ENCODE results near the gene SNAPC3. TPM values are rescaled to one million over a fixed set of nuclear protein-coding genes. Genes with fewer than 3 reads are reported as not detected.
"Not testable (repeated sequence)": the region's sequence is repeated elsewhere in the genome, so short reads cannot be mapped to it uniquely, and the experiment has no call there.

The SNAPC3 gene
- total RNA-seq (2014; rRNA removed; shearing (Covaris generic)): 23.6 and 27.5 TPM in 2 replicates
- 17.6 and 23.9 TPM in 2 replicates for polyA plus RNA-seq (2014; cell fraction: nucleus; rRNA removed)

GRCh38 chr9:15422372-15423230 lies at the start of gene SNAPC3:
Gene SNAPC3 (plus strand): TSS chr9:15422876. CDS start chr9:15422880, 4 bp downstream.
- DNase-seq (ENCODE audit: extremely low read depth, low read depth): peak; percentile 85

- no peak for DNase-seq (ENCODE audit: extremely low read depth, low read depth)
Measured at GRCh38 chr9:15373881-15374280, 48.8 kb upstream of the SNAPC3 start.

- no peak for DNase-seq (ENCODE audit: extremely low read depth, low read depth)
Measured at GRCh38 chr9:15374310-15374709, 48.4 kb upstream of the SNAPC3 start.

GRCh38 chr9:15374825-15375224 lies 47.9 kb upstream of the SNAPC3 start:
- DNase-seq (ENCODE audit: extremely low read depth, low read depth): no peak

GRCh38 chr9:15377625-15378540 lies 44.8 kb upstream of the SNAPC3 start:
- DNase-seq (ENCODE audit: extremely low read depth, low read depth): no peak

GRCh38 chr9:15379317-15379716 lies 43.4 kb upstream of the SNAPC3 start:
- not testable (repeated sequence) for DNase-seq (ENCODE audit: extremely low read depth, low read depth)

GRCh38 chr9:15379888-15380287 lies 42.8 kb upstream of the SNAPC3 start:
- DNase-seq (ENCODE audit: extremely low read depth, low read depth): not testable (repeated sequence)

- no peak for DNase-seq (ENCODE audit: extremely low read depth, low read depth)
Measured at GRCh38 chr9:15381491-15381890, 41.2 kb upstream of the SNAPC3 start.

- DNase-seq (ENCODE audit: extremely low read depth, low read depth): no peak
Measured at GRCh38 chr9:15386465-15386864, 36.2 kb upstream of the SNAPC3 start.

GRCh38 chr9:15389173-15389572 lies 33.5 kb upstream of the SNAPC3 start:
- DNase-seq (ENCODE audit: extremely low read depth, low read depth): no peak

- no peak for DNase-seq (ENCODE audit: extremely low read depth, low read depth)
Measured at GRCh38 chr9:15389631-15390030, 33.0 kb upstream of the SNAPC3 start.

GRCh38 chr9:15390201-15390600 lies 32.5 kb upstream of the SNAPC3 start:
- DNase-seq (ENCODE audit: extremely low read depth, low read depth): no peak

- DNase-seq (ENCODE audit: extremely low read depth, low read depth): no peak
Measured at GRCh38 chr9:15392363-15392762, 30.3 kb upstream of the SNAPC3 start.

GRCh38 chr9:15400281-15400941 lies 22.3 kb upstream of the SNAPC3 start:
- no peak for DNase-seq (ENCODE audit: extremely low read depth, low read depth)

GRCh38 chr9:15401266-15401665 lies 21.4 kb upstream of the SNAPC3 start:
- DNase-seq (ENCODE audit: extremely low read depth, low read depth): no peak

GRCh38 chr9:15403155-15403554 lies 19.5 kb upstream of the SNAPC3 start:
- DNase-seq (ENCODE audit: extremely low read depth, low read depth): peak; percentile 2

- DNase-seq (ENCODE audit: extremely low read depth, low read depth): no peak
Measured at GRCh38 chr9:15404171-15404570, 18.5 kb upstream of the SNAPC3 start.

- DNase-seq (ENCODE audit: extremely low read depth, low read depth): peak; percentile 4
Measured at GRCh38 chr9:15416880-15417279, 5.8 kb upstream of the SNAPC3 start.

GRCh38 chr9:15417626-15418025 lies 5.0 kb upstream of the SNAPC3 start:
- DNase-seq (ENCODE audit: extremely low read depth, low read depth): no peak

- DNase-seq (ENCODE audit: extremely low read depth, low read depth): no peak
Measured at GRCh38 chr9:15420796-15421195, 1.9 kb upstream of the SNAPC3 start.

- no peak for DNase-seq (ENCODE audit: extremely low read depth, low read depth)
Measured at GRCh38 chr9:15421532-15421931, 1.1 kb upstream of the SNAPC3 start.

All from NCI-H460 (cell line).